GM19438 (cell line): ENCODE data around the gene CBX1.

Experiments
- ATAC-seq: cut with Tn5 transposase; IDR thresholded peaks from one replicate; pipeline ENCODE4 v1.9.1; 2021; ENCODE audit warnings: low read depth; ENCODE audit not compliant: unreplicated experiment

The CBX1 gene

GRCh38 chr17:48101012-48101720, at the start of gene CBX1:
TSS of gene CBX1 (minus strand) at chr17:48101478. CDS start at chr17:48077004, 24,474 bp downstream.
- ATAC-seq: peak; percentile 88

GRCh38 chr17:48150597-48151001, 49.3 kb upstream of the CBX1 start:
- no peak for ATAC-seq

- ATAC-seq: no peak
Measured at GRCh38 chr17:48149787-48150463, 48.6 kb upstream of the CBX1 start.

GRCh38 chr17:48148854-48149786, 47.8 kb upstream of the CBX1 start:
- no peak for ATAC-seq

DNA sequence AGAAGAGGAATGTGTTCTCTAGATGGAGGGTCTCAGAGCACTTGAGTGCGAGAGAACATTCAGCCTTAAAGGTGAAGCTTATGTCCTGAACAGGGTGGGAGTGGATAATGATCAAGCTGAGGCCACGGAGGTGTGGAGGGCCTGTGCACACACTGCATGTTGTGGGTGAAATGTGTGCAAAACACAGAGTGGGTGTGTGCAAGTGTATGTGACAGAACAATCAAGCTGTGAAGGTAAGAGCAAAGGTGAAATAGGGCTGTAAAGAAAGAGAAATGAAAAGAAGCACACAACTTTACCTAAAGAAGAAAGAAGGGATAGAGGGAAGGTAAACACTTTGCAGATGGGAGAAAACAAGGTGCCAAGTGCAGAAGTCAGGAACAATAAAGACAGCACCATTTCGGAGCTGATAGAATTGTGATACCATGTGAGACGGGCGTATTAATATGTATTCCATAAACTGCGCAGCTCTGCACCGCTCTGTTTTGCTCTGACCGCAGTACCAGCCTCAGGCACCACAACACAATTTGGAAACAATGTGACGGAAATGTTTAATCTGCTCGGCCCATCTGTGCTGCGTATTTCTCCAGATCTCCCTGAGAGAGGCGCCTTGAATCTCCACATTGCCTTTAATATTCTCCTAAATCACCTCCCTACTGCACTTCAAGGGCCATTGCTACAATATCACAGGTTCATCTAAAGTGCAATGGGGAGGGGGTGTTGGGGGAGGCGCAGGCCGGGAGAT, 46.9 kb upstream of the CBX1 start:
- ATAC-seq: no peak

- ATAC-seq: no peak
Measured at GRCh38 chr17:48144976-48145798, 43.9 kb upstream of the CBX1 start.

DNA sequence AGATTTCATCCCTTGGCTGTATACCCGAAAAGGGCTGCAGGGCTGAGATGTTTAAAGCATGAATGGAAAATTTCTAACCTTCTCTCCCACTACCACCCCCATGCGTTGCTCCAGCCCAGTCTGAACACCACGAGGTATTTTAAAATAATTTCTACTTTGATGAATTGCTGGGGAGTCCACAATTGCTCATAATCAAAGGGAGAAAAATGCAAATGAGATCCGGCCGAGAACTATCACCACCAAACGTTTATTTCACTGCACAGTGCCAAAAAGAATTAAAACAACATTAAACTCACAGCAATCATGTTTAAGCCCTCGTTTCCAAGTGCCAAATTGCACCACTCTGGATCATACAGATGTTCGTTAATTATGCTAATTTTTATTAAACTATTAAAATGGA, 43.0 kb upstream of the CBX1 start:
- ATAC-seq: no peak

DNA sequence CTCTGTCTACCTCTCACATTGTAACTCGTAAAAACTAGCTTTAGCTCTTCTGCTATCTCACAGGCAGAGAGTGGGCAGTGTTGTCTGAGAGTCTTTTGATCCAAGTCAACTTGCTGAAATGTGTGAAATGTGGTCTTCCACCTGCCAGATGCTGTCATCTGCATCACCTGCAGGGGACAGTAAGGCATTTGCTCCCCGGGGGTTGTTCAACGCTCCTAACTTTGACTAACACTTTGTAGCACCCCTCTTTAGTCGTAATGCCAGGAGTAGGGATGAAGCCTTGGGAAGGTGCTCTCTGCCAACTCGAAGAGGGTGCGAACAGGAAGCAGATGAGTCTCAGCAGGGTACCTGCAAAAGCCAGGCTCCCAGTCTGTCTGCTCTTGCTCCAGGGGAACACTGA, 42.4 kb upstream of the CBX1 start:
- no peak for ATAC-seq

DNA sequence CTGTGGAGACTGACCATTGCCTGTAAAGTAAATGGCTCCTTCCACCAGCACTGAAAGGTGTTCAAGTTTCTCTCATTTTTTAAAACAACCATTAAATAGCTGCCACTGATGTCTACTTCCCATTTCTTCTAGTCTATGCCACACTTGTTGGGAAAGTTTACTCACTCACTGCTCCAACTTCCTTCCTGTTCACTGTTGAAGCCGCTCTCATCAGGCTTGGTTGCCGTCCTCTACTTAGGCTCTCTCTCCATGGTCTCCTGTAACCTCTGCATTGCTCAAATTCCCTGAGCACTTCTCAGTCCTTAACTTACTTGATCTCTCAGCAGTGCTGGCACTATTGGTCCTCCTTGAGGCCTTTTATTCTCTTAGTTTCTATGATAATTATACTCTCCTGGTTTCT, 38.7 kb upstream of the CBX1 start:
- ATAC-seq: no peak

DNA sequence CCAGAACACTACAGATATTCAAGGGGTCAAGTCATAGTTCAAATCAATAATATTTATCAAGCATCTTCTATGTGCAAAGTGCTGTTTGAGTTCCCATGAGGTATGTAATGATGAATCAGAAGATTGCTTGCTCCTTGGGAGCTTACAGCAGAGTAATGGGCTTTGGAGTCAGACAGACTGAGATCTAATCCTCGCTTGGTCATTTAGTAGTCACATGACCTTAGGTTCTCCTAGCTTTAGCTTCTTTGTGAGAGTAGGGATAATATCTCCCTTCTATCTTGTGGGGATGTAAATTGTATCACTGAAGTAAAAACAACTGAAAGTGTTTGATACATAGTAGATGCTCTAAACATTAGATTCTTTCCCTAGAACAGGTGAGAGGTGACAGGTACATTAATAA, 36.4 kb upstream of the CBX1 start:
- no peak for ATAC-seq

DNA sequence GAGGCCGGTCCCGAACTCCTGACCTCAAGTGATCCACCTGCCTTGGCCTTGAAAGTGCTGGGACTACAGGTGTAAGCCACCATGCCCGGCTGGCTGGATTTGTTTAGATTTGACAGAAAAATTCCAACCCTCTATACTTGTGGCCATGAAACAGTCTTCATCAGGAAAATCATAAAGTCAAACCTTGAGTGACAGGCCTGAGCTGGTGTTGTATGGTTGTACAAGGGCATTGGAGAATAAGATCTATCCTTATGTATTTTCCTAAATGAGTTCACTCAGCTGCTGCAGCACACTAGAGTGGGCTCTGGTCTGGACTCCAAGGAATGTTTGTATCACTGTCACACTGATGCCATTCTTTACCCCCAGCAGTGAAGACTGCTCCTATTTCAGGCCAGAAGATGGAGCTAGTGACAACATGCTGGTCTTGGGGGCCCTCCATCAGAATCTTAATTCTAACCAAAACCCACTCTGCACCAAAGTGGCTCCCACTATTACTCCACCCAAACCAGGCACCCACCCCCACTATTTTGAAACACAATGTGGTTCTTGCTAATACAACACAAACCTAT, 33.7 kb upstream of the CBX1 start:
- no peak for ATAC-seq

DNA sequence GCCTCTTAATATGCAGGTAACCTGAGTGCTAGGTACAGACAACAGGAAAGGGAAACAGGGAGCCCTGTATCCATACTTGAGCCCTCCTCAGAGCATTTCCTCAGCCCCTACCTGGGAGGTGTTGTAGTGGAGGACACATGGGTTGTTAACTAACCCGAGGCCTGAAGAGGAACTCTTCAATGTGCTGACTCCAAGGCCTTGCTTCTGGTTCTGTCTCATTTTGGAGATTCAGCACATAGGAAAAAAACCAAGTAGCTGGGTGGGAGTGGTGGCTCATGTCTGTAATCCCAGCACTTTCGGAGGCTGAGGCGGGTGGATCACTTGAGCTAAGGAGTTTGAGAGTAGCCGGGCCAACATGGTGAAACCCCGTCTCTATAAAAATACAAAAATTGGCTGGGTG, 31.1 kb upstream of the CBX1 start:
- ATAC-seq: no peak

DNA sequence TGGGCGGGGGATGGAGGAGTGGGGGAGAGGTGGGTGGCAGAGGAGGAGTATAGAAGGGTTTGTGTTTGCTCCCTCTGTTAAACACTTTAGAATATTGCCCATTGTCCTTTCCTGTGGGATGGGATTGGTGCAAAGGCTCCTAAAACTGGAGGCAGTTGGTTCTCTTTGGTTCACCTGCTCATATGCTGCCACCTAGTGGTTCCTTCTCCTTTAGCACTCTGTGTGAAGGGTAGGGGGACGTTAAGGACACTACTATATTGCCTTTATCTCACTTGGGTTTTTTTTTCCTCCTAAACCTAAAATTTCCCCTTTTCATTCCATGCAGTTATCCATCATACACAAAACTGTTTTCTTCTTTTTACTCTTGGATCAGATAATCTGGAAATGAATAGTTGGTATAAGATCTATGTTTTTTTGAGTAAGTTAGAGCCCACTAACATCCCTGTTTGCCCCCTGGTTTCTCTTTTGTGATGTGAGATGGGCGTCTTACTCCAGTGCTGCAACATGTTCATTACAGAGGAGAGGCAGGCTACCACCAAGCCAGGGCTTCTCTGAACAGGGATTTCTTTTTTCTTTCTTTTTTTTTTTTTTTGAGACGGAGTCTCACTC, 30.0 kb upstream of the CBX1 start:
- ATAC-seq: no peak

DNA sequence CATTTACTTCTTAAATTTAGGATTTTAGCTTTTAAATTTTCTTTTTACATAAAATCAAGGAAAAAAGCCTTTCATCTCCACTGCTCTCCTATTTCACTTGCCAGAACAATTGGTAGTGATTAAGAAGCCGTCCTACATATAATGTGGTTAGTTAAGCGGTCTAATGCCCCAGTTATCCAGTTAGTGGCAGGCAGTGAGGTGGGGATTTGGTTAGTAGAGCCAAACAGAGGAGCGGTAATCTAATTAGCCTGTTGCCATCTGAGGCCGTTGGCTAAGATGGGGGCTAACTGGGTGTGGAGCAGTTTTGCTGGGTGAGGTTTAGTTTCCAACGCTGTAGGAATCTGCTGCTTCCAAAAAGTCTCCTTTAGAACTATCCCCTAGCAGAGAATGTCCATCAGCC, 28.7 kb upstream of the CBX1 start:
- no peak for ATAC-seq

- ATAC-seq: no peak
Measured at GRCh38 chr17:48128400-48128799, 27.1 kb upstream of the CBX1 start.

DNA sequence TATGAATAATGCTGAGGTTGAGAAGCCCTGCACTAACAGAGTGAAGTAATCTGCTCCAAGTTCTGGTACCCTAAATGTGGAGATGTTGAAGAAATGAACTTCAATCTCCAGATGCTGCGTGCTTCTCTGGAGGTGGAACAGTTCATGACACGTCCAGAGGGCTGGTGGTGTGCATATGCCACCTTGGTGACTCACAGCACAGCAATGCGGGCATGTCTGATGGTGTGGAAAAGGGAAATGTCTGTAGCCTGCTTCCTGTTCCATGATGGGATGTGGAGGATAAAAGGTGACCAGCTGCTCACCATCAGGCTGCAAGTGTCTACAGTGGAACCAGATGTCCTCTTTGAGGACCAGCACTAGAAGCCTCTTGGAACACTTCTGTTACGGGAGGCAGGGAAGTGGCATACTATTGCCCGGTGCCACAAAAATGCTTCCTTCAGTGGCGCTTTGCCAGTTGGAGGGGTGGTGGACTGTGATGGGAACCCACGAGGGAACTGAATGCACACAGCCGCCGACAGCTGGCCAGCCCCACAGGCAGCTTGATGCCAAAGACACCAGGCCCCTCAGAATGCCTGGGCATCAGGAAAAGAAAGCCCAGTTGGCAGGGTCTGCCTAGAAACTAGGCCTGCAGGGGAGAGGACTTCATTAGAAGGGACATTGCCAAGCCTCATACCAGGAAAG, 26.2 kb upstream of the CBX1 start:
- ATAC-seq: no peak

DNA sequence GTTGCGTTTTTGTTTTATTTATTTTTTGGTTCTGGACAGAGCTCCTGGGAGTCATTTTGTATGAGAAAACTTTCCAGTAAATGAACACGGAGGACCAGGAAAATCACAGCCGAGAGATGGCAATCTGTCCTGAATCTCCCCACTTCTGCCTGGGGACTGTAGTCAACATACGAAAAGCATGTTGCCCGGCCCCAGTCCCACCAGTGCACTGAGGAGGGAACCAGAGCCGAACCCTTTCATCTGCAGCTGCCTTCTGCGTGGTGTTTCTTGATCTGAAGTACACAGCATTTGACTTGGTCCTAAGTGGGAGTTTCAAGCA, 25.2 kb upstream of the CBX1 start:
- ATAC-seq: no peak

GRCh38 chr17:48125829-48126531, 24.7 kb upstream of the CBX1 start:
- ATAC-seq: no peak
